GM12872 (cell line): Measurements from ENCODE around the gene VSTM5.
A peak's percentile ranks its signal among the peaks of the same experiment; 100 is the strongest.

Source experiments
- CTCF ChIP-seq: IDR thresholded peaks from 3 replicates; pipeline ENCODE4 v1.5.1; 2011; ENCODE audit warnings: low read depth, mild to moderate bottlenecking, low read length, moderate library complexity; ENCODE audit not compliant: insufficient read depth

Gene VSTM5

GRCh38 chr11:93869830-93870229 is 19.4 kb upstream of the VSTM5 start:
- TF ChIP-seq CTCF: no peak

GRCh38 chr11:93868404-93868803 is 18.0 kb upstream of the VSTM5 start:
- peak; percentile 49; the same call in 2 of the 3 replicates for TF ChIP-seq CTCF

DNA sequence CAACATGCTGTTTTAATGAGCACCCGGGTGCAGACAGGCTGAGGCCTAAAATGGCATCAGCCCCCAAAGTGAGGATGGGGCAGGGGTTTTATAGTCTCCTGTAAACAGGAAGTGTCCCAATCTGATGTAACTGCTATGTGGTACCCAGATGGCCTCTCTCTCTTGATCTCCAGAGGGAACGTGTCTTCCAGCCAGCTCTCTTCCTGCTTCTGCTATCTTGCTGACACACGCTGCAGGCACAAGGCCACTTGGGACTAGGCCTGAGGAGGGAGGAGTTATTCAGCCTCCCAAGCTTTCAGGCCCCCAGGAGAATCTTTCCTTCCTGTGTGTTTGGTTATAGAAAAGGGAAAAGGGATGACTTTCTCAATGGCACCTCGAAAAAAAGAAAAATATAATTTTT is 11.4 kb upstream of the VSTM5 start:
- no peak for TF ChIP-seq CTCF

- no peak for TF ChIP-seq CTCF
Measured at GRCh38 chr11:93858121-93858775, 7.8 kb upstream of the VSTM5 start.

GRCh38 chr11:93857413-93858120 is 7.1 kb upstream of the VSTM5 start:
- TF ChIP-seq CTCF: no peak

DNA sequence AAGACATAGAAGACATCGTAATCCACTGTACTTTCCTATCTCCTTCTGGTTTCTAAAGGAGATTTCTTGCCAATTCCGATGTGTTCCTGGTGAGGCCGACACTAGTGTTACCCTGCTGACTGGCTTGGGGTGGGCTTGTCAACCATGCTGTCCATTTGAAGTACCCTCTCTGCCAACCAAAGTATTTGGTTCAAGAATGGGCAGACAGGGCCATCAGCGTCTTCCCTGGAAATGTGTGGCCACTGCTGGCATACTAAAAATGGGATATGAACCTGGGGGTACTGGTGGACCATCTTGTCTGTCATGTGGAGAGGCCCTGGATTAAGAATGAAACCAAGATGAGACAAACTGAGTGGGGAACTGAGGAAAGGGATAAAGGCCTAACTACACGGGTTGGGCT is 1.8 kb upstream of the VSTM5 start:
- TF ChIP-seq CTCF: no peak

DNA sequence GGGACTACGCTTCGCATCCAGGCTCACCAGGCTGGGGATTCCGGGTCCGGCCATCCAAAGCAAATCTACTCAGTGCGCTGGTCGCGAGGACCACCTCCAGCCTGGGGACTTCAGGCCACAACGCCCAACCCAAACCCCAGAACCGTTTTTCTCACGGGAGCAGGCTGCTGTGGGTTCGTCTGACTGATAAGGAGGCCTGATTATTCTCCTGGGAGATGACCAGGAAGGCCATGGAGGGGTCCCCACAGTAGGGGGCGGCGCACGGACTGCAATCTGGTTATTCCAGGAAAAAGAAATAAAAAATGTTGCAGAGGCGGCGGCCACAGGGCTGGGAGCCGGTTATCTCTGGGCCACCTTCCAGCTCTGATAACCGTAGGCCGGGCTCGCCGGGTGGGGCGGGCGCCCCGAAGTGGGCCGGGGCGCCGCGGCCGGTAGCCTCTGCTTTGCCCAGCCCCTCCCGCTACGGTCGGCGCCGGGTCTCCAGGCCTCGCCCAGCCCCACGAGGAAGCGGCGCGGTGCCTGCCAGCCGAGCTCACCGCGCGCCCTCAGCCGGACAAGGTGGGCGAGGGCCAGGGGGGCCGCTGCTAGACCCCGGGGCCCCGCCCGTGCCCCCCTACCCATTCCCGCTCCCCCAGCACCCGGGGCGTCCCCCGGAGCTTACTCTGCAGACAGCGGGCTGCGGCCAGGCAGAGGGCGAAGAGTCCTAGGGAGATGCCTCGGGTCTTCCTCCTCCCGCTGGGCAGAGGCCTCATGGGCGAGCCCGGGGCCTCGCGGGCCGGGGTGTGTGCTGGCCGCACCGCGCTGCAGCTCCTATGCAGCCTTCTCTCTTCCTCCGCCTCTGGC is 446 bp downstream of the VSTM5 start:
- TF ChIP-seq CTCF: no peak
